HG03175 (cell line): ENCODE data around the gene PGC.

Source experiments
- ATAC-seq: cut with Tn5 transposase; IDR thresholded peaks from one replicate; pipeline ENCODE4 v1.9.1; 2021; ENCODE audit warnings: mild to moderate bottlenecking, moderate library complexity; ENCODE audit not compliant: unreplicated experiment

Gene PGC

DNA sequence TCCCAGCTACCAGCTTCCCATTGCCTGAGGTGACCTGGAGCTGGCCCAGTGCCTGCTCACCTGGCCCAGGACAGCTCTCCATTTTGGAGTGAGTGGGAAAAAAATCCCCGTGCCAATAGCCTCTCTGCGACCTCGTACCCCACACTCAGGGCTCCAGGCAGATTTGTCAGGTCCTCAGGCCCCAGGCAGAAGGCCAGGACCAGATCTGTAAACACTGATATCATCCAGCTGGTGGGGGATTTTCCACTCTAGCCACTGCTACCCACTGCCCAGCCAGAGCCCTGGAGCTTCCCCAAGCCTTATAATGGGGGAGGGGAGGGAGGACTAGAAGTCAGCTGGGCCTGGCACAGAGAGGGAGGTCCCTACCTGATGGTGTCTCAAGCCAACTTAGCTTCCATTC is 1.3 kb upstream of the PGC start:
- ATAC-seq: no peak

DNA sequence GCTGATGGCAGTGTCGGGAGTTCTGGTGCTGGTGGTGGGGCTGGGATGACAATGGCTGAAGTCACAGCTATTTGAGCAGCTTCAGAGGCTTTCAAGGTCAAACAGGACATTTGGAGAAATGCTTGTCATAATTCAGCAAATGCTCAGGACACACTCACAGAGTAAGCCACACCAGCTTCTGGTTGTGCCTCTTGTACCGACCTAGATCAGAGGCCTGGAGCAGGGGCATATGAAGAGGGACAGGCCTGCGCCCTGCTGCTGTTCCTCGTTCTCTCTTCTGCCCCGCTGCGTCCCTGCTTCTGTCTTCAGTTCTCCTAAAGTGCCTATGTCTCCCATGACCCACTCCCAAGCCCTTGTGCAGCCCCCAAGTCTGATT is 893 bp upstream of the PGC start:
- ATAC-seq: no peak

DNA sequence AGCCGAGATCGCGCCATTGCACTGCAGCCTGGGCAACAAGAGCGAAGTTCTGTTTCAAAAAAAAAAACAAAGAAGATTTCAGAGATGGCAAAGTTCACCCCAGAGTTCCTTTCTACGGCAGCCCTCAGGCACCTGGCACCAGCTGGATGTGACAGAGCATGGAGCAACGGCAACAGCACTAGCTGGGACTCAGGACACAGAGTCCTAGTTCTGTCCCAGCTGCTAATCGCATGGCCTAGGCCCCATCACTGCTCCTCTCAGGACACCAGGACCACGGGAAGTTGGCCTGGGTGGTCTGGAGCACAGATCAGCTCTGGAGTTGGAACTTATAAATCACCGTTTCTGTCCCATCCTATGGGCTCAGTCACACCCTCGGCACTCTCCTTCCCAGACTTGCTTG is 1.1 kb downstream of the PGC start:
- ATAC-seq: no peak

DNA sequence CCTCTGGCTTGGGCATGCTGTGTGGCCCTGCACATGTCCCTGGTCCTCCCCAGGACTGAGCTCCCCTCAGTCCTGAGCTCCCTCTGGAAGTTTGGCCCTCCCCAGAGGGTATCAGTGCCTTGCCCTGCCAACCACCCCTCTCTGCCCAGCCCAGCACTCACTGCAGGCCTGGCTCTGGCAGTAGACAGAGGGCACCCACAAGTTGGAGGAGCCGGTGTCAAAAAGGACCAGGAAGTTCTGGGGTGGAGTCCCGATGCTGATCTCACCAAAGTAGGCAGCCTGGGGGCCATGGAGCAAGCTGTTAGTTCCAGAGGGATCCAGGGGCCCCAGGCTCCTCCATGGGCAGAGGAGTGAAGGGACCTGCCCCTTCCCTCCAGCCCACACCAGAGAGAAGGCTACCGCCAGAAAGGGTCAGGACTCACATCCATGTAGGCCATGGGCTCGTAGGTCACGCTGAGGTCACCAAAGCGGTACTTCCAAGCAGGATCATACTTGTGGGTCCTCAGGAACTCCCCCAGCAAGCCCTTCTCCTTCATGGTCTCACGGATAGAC is 2.9 kb downstream of the PGC start:
- ATAC-seq: no peak

DNA sequence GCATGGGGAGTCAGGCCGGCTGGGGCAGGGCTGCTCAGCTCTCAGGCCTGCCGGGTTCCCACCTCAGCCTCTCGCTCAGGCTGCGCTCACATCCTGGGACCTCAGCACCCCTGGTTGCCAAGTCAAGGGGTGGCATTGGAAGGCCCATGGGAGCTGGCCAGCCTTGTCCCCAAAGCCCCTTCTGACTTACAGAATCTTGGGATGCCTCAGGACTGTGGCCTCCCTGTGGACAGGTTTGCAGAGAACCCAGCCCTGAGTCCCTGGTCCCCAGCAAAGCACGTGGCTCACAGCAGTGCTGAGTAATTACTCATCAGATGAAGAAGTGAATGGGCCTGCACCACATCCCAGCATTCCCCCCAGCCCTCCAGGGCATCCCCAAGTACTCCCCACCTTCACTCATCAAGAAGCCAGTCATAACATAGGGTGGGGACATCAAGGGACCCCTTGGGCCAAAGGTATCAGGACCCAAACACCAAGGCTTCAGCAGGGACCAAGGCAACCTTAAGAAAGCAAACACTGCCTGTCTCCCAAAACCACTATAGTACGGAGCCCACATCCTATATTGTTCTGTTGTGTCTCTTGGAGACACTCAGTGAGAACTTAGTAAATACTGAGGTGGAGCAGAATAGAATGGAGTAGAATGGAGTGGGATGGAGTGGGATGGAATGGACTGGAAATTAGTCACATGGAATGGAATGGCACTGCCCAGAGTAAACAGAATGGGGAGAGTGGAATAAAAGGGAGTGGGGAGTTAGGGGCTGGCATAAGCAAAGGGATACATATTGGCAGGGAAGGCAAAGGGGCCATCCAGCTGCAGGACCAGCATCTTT is 3.6 kb downstream of the PGC start:
- no peak for ATAC-seq

DNA sequence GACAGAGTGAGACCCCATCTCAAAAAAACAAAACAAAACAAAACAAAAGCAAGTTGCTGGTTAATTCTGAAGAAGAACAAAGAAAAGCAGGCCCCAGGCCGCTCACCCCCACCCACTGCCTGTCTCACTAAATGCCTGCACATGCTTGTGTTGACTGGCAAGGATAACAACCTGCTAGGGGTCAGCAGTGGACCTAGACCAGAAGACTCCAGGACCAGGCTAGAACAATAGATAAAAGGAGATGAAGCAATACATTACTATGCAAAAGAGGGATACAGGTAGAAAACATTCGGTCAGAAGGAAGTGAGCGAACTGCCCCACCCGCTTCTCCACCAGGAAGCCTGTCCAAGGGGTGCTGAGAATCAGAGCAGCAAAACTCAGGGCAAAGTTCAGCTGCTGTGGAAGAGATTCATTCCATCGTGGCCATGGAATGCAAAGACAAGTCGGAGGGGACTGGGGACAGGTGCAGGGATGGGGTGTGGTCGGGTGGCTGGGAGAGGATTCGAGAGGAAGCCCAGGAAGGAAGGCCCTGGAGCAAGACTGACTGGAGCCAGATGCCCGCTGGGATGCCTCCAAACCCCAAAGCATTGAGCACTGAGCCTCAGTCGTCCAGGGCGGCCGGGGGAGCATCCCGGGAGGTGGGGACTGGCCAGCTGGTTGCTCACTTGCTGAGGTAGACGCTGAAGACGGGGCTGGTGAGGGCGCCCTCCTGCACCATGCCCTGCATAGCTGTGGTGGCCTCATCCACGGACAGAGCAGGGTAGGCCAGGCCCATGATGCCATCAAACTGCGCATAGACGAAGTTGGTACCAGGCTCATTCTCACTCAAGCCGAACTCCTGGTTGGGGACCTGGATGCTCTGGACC is 5.3 kb downstream of the PGC start:
- no peak for ATAC-seq

DNA sequence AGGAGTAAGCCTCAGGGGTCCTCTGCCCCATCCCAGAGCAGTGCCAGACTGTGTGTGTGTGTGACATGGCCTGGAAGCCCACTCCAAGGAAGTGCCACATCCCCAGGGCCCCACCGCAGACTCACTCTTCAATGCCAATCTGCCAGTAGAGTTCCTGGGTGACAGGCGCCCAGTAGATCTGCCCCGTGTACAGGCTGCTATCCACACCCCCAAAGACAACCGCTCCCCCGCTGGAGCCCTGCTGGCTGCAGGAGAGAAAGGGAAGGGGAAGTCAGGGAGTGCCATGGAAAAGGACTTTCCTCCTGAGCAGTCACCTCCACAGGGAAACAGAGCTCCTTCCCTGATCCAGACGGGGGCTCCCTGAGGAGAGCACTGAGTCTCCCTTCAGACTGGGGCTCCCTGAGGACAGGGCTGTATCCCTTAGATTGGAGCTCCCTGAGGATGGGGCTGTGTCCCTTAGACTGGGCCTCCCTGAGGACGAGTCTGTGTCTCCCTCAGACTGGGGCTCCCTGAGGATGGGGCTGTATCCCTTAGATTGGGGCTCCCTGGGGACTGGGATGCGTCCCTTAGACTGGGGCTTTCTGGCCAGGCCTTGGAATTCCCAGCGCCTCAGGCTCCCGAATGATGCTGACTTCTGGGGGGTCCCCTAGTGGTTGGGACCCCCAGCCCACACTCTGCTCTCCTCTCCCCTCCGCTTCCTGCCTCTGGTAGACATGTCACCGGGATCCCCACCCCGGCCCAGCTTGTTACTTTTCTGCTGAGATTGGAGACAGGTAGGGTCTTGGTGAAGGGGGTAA is 6.6 kb downstream of the PGC start:
- no peak for ATAC-seq

DNA sequence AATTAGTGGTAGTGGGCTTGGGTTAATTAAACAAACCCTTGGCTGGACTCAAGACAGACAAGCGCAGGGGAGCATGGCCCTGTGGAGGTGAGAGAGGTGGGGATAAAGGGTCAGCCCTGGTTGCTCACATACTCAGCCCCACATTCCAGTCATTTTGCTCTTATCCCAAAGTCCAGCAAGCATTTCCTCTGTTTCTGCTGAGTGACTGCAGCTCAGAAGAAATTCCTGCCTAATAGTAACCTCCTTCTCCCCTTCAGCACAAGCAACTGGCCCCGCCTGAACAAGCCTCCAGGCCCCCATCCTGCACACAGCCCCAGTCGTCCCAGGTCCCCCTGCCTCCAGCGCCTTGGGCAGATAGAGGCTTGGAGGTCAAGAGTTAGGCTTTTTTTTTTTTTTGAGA is 8.2 kb downstream of the PGC start:
- ATAC-seq: no peak

DNA sequence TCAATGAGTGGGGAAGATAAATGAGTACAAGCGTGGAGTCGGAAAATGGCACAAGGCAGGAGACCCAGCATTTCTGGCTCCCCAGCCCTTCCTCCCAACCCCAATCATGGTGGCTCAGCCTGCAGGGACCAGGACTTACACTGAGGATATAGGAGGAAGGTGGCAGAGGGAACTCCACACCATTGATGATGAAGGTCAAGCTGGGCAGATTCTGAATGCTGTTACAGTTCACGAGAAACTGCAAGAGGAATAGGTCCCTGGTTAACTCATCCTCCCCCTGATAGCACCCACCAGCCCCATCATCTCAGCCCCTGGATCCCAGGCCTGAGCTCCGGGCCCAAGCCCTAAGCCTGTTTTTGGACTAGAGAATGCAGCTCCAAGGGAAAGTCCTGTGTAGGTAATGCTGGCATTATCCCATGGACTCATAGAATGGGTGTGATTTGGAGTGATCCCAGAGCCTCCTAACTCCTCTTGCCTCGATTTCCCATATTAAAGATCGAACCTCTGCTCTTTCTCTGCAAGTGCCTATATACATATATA is 9.5 kb downstream of the PGC start:
- ATAC-seq: no peak

DNA sequence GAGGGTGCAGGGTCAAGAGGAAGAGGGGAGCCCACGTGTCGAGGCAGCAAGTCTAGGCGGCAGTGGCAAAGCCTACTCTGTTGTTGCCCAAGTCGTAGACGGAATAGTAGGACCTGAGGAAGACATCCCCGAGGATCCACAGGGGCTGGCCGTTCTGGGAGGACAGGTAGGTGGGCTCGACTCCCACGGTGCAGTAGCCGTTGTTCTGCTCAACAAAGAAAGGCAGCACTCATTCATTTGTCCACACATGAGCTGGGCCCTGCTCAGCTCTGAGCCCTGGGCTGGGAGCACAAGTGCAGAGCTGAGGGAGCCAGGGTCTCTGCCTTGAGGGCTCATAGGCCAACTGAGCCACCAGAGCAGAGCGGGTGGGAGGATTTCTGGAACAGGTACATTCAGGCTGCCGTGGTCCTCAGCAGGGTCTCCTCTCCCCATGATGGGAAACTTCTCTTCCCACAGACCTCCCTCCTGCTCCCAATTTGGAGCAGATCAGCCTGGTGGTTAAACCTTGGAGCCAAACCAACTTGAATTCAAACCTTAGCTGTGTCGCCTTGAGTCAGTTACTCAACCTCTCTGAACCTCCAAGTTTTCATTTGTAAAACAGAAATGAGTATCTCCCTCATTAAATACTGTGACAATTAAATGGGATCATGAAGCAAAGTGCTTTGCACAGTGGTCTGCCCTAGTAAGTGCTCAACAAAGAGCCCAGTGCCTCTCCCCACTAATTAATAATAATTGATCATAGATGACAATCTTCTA is 10.2 kb downstream of the PGC start:
- ATAC-seq: no peak

DNA sequence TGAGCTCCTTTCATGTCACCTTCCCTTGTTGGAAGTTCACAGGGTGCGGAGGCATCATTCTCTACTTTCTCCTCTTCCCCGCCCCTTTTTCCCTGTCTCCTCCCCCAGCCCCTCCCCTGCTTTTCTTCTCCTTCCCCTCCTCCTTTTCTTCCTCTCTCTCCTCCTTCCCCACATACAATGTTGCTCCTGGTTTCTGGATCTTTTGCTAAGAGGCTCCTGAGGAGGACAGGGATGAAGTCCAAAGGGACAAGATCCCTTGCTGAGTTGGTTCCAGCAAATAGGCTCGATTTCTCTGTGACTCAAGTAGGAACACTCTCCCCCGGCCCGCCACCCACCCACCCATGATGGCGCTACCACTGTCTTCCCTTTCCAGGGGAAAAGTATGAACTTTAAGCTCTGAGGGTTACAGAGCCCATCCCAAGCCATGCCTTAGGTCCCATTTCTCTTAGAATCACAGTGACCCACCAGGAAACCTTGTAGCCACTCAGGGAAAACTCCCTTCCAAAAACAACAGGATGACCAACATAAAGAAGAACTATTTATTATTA is 10.9 kb downstream of the PGC start:
- no peak for ATAC-seq

DNA sequence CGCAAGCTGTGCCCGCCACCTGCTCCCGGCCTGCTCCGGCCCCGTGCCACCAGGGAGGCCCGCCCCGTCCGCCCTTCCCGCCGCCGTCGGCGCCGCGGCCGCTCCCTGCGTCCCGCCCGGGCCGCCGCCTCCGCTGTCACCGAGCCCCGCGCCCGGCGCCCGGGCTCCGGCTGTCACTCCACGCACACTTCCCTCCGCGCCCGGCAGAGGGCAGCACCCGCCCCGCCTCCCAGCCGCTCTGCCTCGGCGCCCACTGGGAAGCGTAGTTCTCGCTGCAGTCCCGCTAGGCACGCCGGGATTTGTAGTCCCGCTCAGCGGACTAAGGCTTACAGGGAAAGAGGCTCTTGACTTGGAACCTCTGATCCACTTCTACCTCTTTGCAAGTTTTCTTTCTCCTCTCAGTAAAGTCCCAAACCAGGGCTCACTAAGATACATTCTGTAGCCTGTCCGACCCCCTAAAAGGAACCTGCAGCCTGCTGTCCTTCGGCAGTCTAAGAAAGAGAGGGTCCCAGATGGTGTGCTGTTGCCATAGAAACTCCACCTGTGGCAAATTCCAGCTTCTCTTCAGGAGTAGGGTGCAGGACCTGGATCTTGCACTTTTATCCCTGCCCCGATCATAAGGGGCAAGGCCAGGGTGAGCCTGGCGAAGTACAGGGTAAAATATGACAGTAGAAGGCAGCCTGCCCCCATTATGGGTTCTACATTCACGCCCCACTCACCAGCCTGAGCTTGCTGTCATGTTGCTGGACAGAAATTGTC is 11.6 kb downstream of the PGC start, which contains the start of gene TFEB:
TSS of gene TFEB (minus strand) at position 182 of the 759 bp plus-strand sequence. CDS start 44,395 bp downstream, outside the sequence.
- ATAC-seq: peak; percentile 51

DNA sequence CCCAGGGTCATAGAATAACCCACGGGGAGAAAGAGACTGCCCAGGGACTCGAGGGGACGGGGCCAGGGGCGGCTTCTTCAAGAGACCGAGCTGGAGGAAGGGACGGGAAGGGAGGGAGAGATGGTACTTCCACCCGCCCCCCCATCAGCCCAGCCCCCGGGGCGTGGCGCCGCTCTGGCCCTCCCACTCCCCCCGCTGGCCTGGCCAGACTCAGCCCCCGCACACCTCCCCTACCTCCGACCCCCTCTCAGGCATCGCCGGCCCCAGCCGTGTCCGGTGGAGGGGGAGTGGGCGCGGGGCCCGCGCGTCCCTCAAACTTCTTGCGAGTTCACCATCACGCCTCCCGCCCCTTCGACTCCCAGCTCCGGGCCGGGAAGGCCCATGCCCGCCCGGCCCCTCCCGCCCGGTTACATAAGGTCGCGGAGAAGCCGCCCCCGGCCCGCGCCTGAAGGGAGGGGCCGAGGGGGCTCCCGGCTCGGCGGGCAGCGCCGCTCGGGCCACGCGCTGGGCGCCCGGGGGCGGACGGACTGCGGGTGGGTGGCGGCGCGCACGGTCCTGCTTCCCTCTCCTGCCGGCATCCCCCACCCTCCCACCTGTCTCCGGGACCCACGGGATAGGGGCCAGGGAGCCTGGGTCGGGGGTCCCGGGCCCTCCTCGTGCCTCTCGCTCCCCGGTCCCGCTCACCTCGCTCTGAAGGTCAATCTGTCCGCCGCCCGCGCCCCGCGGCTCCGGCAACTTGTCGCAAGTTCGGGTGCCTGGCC is 12.4 kb downstream of the PGC start:
- ATAC-seq: peak; percentile 9

DNA sequence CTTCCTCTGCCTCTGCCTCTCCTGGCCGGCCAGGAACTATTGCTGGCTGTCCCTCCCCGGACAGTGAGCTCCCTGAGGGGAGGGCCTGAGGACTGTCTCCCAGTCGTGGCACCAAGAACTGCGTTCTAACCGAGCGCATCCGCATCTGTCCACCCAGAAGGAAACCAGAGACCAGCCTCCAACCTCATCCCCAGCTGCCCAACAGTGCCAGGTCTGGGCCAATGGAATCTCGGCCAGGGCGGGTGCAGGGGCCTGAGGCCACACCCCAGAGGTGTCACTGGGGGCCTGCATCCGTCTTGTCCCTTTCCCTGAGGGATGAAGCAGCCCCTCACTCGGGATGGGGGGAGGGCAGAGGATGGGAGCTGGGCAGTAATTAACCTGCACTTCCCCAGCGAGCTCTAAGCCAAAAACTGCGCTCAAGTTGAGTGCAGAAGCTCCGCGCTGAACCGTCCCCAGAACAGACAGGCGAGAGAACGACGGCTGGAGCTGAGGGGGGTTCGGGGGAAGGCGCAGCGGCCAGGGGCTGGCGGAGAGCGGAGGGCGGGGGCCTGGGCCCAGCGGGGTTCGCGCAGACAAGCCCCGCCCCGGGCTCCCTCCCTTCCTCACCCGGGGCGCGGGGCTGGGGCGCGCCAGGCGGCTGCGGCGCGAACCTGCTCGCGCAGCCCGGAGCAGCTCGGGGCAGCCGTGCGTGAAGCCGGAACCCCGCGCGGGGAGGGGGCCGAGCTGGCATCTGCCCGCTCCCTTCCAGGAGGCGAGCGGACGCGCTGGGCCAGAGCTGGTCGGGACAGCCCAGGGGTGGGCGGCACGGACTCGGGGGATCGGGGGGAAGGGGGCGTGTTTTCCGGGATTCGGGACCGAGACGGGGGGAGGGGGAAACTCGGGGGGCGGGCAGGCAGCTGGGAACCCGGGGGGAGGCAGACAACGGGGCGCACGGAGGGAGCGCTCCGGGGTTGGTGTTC is 13.2 kb downstream of the PGC start:
- ATAC-seq: peak; percentile 53

DNA sequence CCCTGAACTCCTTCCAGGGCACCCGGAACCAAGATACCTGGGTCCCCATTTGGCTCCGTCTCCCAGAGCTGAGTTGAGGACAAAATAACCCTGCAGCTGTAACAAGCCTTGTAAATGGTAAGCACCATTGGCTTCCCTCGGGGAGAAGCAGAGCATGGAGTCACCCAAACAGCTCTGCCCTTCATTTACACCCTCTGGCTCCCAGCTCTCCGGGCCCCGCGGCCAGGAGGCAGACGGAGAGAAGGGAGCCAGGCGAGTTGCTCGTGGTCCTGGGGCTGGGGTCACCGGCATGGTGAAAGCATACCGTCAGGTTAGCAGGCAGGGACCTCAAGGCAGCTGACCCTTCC is 13.9 kb downstream of the PGC start:
- ATAC-seq: no peak

DNA sequence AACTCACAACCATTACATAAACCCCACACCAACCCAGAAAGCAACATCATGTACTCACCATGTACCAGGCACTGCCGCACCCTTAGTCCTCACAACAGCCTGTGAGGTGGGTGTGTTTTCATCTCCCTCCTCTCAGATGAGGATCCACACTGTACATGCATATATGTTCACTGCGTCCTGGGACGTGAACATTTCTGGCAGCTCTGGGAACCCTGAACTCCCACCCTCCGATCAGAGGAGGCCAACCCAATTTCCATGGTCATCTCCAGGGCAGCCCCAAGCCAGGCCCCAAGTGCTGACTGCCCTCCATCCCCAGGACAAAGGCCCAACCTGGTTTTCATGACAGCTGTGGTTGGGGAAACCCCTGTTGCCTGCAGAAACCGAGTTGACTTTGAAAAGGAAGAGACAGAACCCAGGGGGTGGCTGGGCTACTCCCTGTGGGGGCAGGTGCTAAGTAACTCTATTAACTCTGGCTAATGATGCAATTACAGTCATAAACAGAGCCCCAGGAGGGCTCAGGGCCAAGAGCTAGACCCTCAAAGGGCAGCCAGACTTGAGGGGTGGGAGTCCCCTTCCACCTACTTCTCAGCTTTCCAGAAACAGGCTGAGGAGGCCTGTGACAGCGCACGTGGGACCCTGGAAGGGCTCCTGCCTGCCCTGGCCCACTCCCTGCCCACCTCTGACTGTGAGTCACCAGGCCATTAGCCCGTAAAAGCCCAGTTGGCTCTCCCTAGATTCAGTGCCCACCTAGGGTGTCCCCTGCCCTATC is 14.4 kb downstream of the PGC start:
- peak; percentile 31 for ATAC-seq
